K562 (cell line): Measurements from ENCODE around the gene TM7SF2. TPM values are rescaled to one million over a fixed set of nuclear protein-coding genes. Genes with fewer than 3 reads are reported as not detected.

Experiments
- BACH1 ChIP-seq: fragments of 200-800 bp; sonication (Bioruptor generic); IDR thresholded peaks from 2 replicates; pipeline ENCODE4 v1.6.1; 2016; ENCODE audit warnings: missing genetic modification characterization, missing compliant biosample characterization
- ELF1 ChIP-seq: fragments of 200-800 bp; sonication (Bioruptor generic); IDR thresholded peaks from 2 replicates; pipeline ENCODE4 v1.6.1; 2016; ENCODE audit warnings: missing genetic modification characterization, missing compliant biosample characterization
- GATAD2A ChIP-seq: fragments of 450-650 bp; IDR thresholded peaks from 2 replicates; pipeline ENCODE4 v1.6.1; 2017
- KDM2B ChIP-seq: fragments of 250-450 bp; sonication (Bioruptor Pico); IDR thresholded peaks from 2 replicates; pipeline ENCODE4 v1.8.0; 2021; ENCODE audit warnings: mild to moderate bottlenecking, moderate library complexity
- MEF2D ChIP-seq: conservative IDR thresholded peaks from 2 replicates; pipeline ENCODE4 v1.6.1; 2016; ENCODE audit warnings: low read depth, missing genetic modification characterization, missing compliant biosample characterization
- POLR2A ChIP-seq: fragments of 450-650 bp; conservative IDR thresholded peaks from 2 replicates; pipeline ENCODE4 v1.6.1; 2016
- PTTG1 ChIP-seq: fragments of 450-650 bp; IDR thresholded peaks from 2 replicates; pipeline ENCODE4 v1.6.1; 2016; ENCODE audit warnings: low read depth, mild to moderate bottlenecking, missing genetic modification characterization, missing compliant biosample characterization
- SIX5 ChIP-seq, 2 experiments: IDR thresholded peaks; 2 replicates each; pipeline ENCODE4 v1.6.1; 2011; ENCODE audit warnings: low read length in 2 of 2, borderline replicate concordance in 1 of 2, low read depth in 1 of 2, mild to moderate bottlenecking in 1 of 2, moderate library complexity in 1 of 2; ENCODE audit not compliant: insufficient read depth in 1 of 2
- STAG1 ChIP-seq: sonication (generic); formaldehyde crosslinking; IDR thresholded peaks from 2 replicates; pipeline ENCODE4 v1.5.0; 2020; ENCODE audit warnings: missing genetic modification reagents, borderline replicate concordance
- ZFPM2 ChIP-seq: fragments of 250-450 bp; sonication (Bioruptor Pico); IDR thresholded peaks from 2 replicates; pipeline ENCODE4 v1.5.1; 2022; ENCODE audit warnings: mild to moderate bottlenecking
- ZNF212 ChIP-seq: fragments of 450-650 bp; formaldehyde crosslinking; IDR thresholded peaks from 2 replicates; pipeline ENCODE4 v1.4.0; 2020; ENCODE audit warnings: mild to moderate bottlenecking
- ZNF41 ChIP-seq: fragments of 250-450 bp; sonication (Bioruptor Pico); conservative IDR thresholded peaks from 2 replicates; pipeline ENCODE4 v1.4.0; 2020; ENCODE audit warnings: mild to moderate bottlenecking
- polyA plus RNA-seq, 8 experiments: library from polyadenylated mRNA; depleted of rRNA in 4 of 8; stranded (reverse) in 5 of 8; unstranded in 3 of 8; fragments of >200 nt; fragmentation: Nextera tagmentation in 2 of 8; fragmentation: Illumina TruSeq in 1 of 8; extraction: Ambion mirVana in 2 of 8; extraction: Trizol in 1 of 8; gene quantifications; 2 replicates each; pipeline versions ENCODE4 v1.2.1 to v1.2.3, GENCODE V29; 2011 to 2014; ENCODE audit warnings: inconsistent platforms in 1 of 8, missing spikeins in 1 of 8
- total RNA-seq, 7 experiments: library from RNA; depleted of rRNA in 6 of 7; stranded (reverse); fragments of >200 nt in 6 of 7; fragmentation: Illumina TruSeq in 2 of 7; extraction: Trizol in 2 of 7; gene quantifications; 2 replicates each; pipeline versions ENCODE4 v1.2.1 to v1.2.3, GENCODE V29; 2011 to 2021; ENCODE audit warnings: low replicate concordance in 1 of 7
- TF ChIP-seq, protein P1 (sequence below), 2 experiments: fragments of 450-650 bp; formaldehyde crosslinking in 1 of 2; IDR thresholded peaks; 2 replicates each; pipeline versions ENCODE4 v1.4.0 to v1.6.1; 2014 to 2020; ENCODE audit warnings: mild to moderate bottlenecking in 2 of 2, borderline replicate concordance in 1 of 2, low read depth in 1 of 2
- TF ChIP-seq, protein P2 (sequence below): fragments of 250-450 bp; sonication (Bioruptor Pico); IDR thresholded peaks from 2 replicates; pipeline ENCODE4 v1.8.0; 2022; ENCODE audit warnings: inconsistent platforms

Gene TM7SF2
- total and polyA plus RNA-seq, 9 of the 15 experiments (the other 6 are each of a cell fraction or from before 2014, with no cell fraction given) = 1.2 to 22.0 (median 14.3) TPM

DNA sequence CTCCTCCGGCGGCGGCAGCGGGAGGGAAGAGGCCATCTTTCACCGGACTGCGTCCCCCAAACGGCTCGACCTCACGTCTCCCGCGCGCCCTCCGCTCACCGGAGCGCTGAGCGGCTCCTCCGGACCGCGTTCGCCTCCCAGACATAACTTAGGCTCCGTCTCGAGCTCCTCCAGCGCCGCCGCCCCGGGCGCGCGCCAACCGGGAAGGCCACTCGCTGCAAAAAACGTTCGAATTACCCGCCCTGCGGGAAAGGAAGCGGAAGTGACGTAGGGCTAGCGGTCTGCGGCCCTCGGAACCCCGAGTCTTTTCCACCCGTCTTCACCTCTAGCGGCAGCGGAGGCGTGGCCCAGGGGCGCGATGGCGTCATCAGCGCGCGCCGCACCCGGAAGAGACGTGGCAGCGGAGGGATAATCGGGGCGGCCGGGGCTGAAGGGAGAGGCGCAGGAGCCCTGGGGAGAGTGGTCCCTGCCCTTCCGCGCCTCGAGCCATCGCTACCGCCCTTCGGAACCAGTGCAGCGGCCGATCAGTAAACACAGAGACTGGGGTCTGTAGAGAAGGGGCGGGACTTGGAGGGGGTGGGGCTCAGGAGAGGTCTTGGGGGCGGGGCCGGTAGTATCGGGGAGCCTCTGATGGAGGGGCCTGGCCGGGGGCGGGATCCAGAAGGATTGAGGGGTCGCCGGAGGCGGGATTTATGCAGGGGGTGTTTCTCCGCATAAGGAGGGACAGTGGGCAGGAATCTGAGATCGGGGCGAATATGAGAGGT lies 27.7 kb upstream of the TM7SF2 start, which contains the start of the genes CDCA5 and ZFPL1 (continued):
- TF ChIP-seq, protein P1, sequence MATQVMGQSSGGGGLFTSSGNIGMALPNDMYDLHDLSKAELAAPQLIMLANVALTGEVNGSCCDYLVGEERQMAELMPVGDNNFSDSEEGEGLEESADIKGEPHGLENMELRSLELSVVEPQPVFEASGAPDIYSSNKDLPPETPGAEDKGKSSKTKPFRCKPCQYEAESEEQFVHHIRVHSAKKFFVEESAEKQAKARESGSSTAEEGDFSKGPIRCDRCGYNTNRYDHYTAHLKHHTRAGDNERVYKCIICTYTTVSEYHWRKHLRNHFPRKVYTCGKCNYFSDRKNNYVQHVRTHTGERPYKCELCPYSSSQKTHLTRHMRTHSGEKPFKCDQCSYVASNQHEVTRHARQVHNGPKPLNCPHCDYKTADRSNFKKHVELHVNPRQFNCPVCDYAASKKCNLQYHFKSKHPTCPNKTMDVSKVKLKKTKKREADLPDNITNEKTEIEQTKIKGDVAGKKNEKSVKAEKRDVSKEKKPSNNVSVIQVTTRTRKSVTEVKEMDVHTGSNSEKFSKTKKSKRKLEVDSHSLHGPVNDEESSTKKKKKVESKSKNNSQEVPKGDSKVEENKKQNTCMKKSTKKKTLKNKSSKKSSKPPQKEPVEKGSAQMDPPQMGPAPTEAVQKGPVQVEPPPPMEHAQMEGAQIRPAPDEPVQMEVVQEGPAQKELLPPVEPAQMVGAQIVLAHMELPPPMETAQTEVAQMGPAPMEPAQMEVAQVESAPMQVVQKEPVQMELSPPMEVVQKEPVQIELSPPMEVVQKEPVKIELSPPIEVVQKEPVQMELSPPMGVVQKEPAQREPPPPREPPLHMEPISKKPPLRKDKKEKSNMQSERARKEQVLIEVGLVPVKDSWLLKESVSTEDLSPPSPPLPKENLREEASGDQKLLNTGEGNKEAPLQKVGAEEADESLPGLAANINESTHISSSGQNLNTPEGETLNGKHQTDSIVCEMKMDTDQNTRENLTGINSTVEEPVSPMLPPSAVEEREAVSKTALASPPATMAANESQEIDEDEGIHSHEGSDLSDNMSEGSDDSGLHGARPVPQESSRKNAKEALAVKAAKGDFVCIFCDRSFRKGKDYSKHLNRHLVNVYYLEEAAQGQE (IDR thresholded peaks at IDR 0.05; ENCODE audit: borderline replicate concordance) = no peak
- TF ChIP-seq, protein P1 (CRISPR knock-in tag; IDR thresholded peaks at IDR 0.05; ENCODE audit: low read depth) = peak; percentile 39; the same call in 1 of the 2 replicates
- peak; percentile 99 for TF ChIP-seq ELF1 (tag)
- no peak for TF ChIP-seq MEF2D (tag)
- no peak for TF ChIP-seq ZFPM2 (CRISPR knock-in tag)
- no peak for TF ChIP-seq ZNF41 (CRISPR knock-in tag)
- TF ChIP-seq, protein P2, sequence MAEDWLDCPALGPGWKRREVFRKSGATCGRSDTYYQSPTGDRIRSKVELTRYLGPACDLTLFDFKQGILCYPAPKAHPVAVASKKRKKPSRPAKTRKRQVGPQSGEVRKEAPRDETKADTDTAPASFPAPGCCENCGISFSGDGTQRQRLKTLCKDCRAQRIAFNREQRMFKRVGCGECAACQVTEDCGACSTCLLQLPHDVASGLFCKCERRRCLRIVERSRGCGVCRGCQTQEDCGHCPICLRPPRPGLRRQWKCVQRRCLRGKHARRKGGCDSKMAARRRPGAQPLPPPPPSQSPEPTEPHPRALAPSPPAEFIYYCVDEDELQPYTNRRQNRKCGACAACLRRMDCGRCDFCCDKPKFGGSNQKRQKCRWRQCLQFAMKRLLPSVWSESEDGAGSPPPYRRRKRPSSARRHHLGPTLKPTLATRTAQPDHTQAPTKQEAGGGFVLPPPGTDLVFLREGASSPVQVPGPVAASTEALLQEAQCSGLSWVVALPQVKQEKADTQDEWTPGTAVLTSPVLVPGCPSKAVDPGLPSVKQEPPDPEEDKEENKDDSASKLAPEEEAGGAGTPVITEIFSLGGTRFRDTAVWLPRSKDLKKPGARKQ = no peak
- no peak for TF ChIP-seq STAG1 (CRISPR knock-in tag)
- peak; percentile 93 for TF ChIP-seq POLR2A
- peak; percentile 63; the same call in 1 of the 2 replicates for TF ChIP-seq BACH1 (tag)
- TF ChIP-seq SIX5 (IDR thresholded peaks at IDR 0.05; ENCODE audit: borderline replicate concordance in 1 of 2, insufficient read depth in 1 of 2, low read depth in 1 of 2, low read length in 2 of 2) = peak in 1 of 2 experiments; percentile 39; a peak in 1 of 4 replicates
- no peak for TF ChIP-seq KDM2B (CRISPR knock-in tag)
- no peak for TF ChIP-seq GATAD2A
- no peak for TF ChIP-seq PTTG1 (tag)
- 0 out of 2 replicates have a peak, but pooled peaks have one; percentile 55 for TF ChIP-seq ZNF212 (CRISPR knock-in tag)
